Fibroblast of lung (primary cell): ENCODE measurements around the gene CDHR4.

Experiments used
- CTCF ChIP-seq, 2 donors: IDR thresholded peaks in 1 of 2; conservative IDR thresholded peaks in 1 of 2; 1 replicate in 1 of 2; 2 replicates in 1 of 2; pipeline ENCODE4 v1.5.1; 2011 to 2012; ENCODE audit warnings: low read length in 2 of 2, control low read depth in 1 of 2, inconsistent platforms in 1 of 2, low read depth in 1 of 2, mild to moderate bottlenecking in 1 of 2
- EZH2 ChIP-seq: IDR thresholded peaks from 2 replicates; pipeline ENCODE4 v1.5.1; 2012; ENCODE audit warnings: low read length, control low read depth, mild to moderate bottlenecking; ENCODE audit errors: missing control alignments

- TF ChIP-seq CTCF (conservative IDR thresholded peaks at IDR 0.05 in 1 of 2, IDR thresholded peaks at IDR 0.05 in 1 of 2; ENCODE audit: low read depth in 1 of 2, low read length in 2 of 2) (no peak), EZH2 (no peak)
These were observed 7.1 kb downstream of the CDHR4 start for GRCh38 chr3:49792371-49793150.
